GM12878 (cell line): ENCODE measurements around the gene MALSU1. TPM values are rescaled to one million over a fixed set of nuclear protein-coding genes. Genes with fewer than 3 reads are reported as not detected.

ENCODE experiments used
- ATAC-seq: fragments of 200-7000 bp; cut with Tn5 transposase; 3 replicates; pipeline ENCODE4 v1.9.1; 2020; ENCODE audit warnings: mild to moderate bottlenecking, moderate library complexity
- BruUV-seq: library from RNA; stranded (reverse); fragments of 400-500 nt; replicated peaks from 2 replicates; lab custom pipeline; 2021; lab: Mats Ljungman, UMichigan
- CTCF ChIA-PET: fragments of 300-600 bp; sonication (Branson Sonifier 250); formaldehyde crosslinking; extraction: SDS; loops from one replicate; lab custom pipeline; 2021; ENCODE audit warnings: inconsistent platforms; lab: Yijun Ruan, JAX
- POLR2A ChIA-PET: fragments of 350-600 bp; formaldehyde crosslinking; extraction: SDS; loops from one replicate; lab custom pipeline; 2021; ENCODE audit warnings: inconsistent platforms; lab: Charles Lee
- RAD21 ChIA-PET: fragments of 300-600 bp; sonication (Branson Sonifier 250); formaldehyde crosslinking; loops from one replicate; lab custom pipeline; 2023; ENCODE audit warnings: antibody characterized with exemption; ENCODE audit not compliant: unreplicated experiment; lab: Charles Lee
- SMC1A ChIA-PET: fragments of 300-600 bp; sonication (Branson Sonifier 250); formaldehyde crosslinking; loops from one replicate; lab custom pipeline; 2023; ENCODE audit not compliant: unreplicated experiment, uncharacterized antibody; lab: Charles Lee
- DNase-seq: peaks from one replicate; pipeline ENCODE4 v3.0.0-alpha.2; 2011; ENCODE audit warnings: low read depth, low spot score
- FAIRE-seq: peaks from 3 replicates; lab custom pipeline; 2011; peaks lifted over from hg19 to GRCh38; lab: Jason Lieb, UNC
- H2AFZ ChIP-seq: 2 replicates; pipeline ENCODE4 v1.6.0; 2011; ENCODE audit warnings: low read depth, low read length, control low read depth; ENCODE audit not compliant: control insufficient read depth
- H3K27ac ChIP-seq: 2 replicates; pipeline ENCODE4 v1.5.1; 2011; ENCODE audit warnings: control low read depth; ENCODE audit not compliant: control insufficient read depth, insufficient read depth
- H3K27me3 ChIP-seq, 2 experiments: replicated peaks in 1 of 2; 2 replicates each; pipeline versions ENCODE4 v1.6.0 to v1.6.1; 2011; ENCODE audit warnings: low read length in 1 of 2; ENCODE audit not compliant: control insufficient read depth in 2 of 2, insufficient read depth in 2 of 2
- H3K36me3 ChIP-seq, 2 experiments: 2 replicates each; pipeline ENCODE4 v1.5.1; 2011; ENCODE audit warnings: low read length in 1 of 2; ENCODE audit not compliant: control insufficient read depth in 2 of 2, insufficient read depth in 2 of 2
- H3K4me1 ChIP-seq: 2 replicates; pipeline ENCODE4 v1.6.1; 2011; ENCODE audit warnings: mild to moderate bottlenecking, low read length, moderate library complexity, mixed read lengths; ENCODE audit not compliant: control insufficient read depth, insufficient read depth
- H3K4me2 ChIP-seq: 2 replicates; pipeline ENCODE4 v1.6.0; 2011; ENCODE audit warnings: control low read depth; ENCODE audit not compliant: control insufficient read depth, insufficient read depth
- H3K4me3 ChIP-seq: fragments of 200-600 bp; sonication (generic); 2 replicates; pipeline ENCODE4 v1.5.1; 2016
- H3K79me2 ChIP-seq: 2 replicates; pipeline ENCODE4 v1.6.0; 2011; ENCODE audit warnings: low read length; ENCODE audit not compliant: control insufficient read depth, insufficient read depth
- H3K9ac ChIP-seq: 2 replicates; pipeline ENCODE4 v1.8.0; 2011; ENCODE audit warnings: low read length, control low read depth, mixed read lengths; ENCODE audit not compliant: control insufficient read depth, insufficient read depth
- H3K9me3 ChIP-seq: replicated peaks from 3 replicates; pipeline ENCODE4 v1.5.1; 2011; ENCODE audit warnings: mild to moderate bottlenecking, low read length; ENCODE audit not compliant: control insufficient read depth, insufficient read depth
- H4K20me1 ChIP-seq: 2 replicates; pipeline ENCODE4 v1.6.0; 2011; ENCODE audit not compliant: control insufficient read depth, insufficient read depth
- BCL3 ChIP-seq: IDR thresholded peaks from 2 replicates; pipeline ENCODE4 v1.6.1; 2011; ENCODE audit warnings: borderline replicate concordance, low read depth, mild to moderate bottlenecking, moderate library complexity, low read length; ENCODE audit not compliant: insufficient read depth, poor library complexity, severe bottlenecking
- CHD2 ChIP-seq: IDR thresholded peaks from 2 replicates; pipeline ENCODE4 v1.6.1; 2011; ENCODE audit warnings: low read depth, low read length, improper control_type of control experiment, borderline replicate concordance
- FOXM1 ChIP-seq: IDR thresholded peaks from 2 replicates; pipeline ENCODE4 v1.6.1; 2012; ENCODE audit warnings: low read depth, mild to moderate bottlenecking, inconsistent platforms, low read length, moderate library complexity
- HDAC2 ChIP-seq: fragments of 200-600 bp; sonication (generic); IDR thresholded peaks from 2 replicates; pipeline ENCODE4 v1.6.1; 2017
- IKZF1 ChIP-seq: fragments of 450-650 bp; conservative IDR thresholded peaks from 2 replicates; pipeline ENCODE4 v1.6.1; 2017; ENCODE audit warnings: antibody characterized with exemption, mild to moderate bottlenecking
- IKZF2 ChIP-seq, 2 experiments: fragments of 450-650 bp; IDR thresholded peaks; 2 replicates each; pipeline ENCODE4 v1.6.1; 2017; ENCODE audit warnings: mild to moderate bottlenecking in 2 of 2, moderate library complexity in 2 of 2
- MTA3 ChIP-seq: IDR thresholded peaks from 2 replicates; pipeline ENCODE4 v1.6.1; 2012; ENCODE audit warnings: low read length, inconsistent platforms, borderline replicate concordance
- MYB ChIP-seq: fragments of 150-350 bp; IDR thresholded peaks from 2 replicates; pipeline ENCODE4 v1.6.1; 2014; ENCODE audit warnings: mild to moderate bottlenecking, low read depth, low read length, borderline replicate concordance
- NFXL1 ChIP-seq: fragments of 450-650 bp; IDR thresholded peaks from 2 replicates; pipeline ENCODE4 v1.6.1; 2017; ENCODE audit warnings: antibody characterized with exemption, mild to moderate bottlenecking, borderline replicate concordance
- PAX5 ChIP-seq: IDR thresholded peaks from 2 replicates; pipeline ENCODE4 v1.6.1; 2011; ENCODE audit warnings: low read depth, low read length, borderline replicate concordance
- PML ChIP-seq: IDR thresholded peaks from 2 replicates; pipeline ENCODE4 v1.6.1; 2012; ENCODE audit warnings: low read length, inconsistent platforms
- RAD21 ChIP-seq: IDR thresholded peaks from 2 replicates; pipeline ENCODE4 v1.6.1; 2011; ENCODE audit warnings: mild to moderate bottlenecking, low read depth, low read length, moderate library complexity; ENCODE audit not compliant: insufficient read depth
- RAD51 ChIP-seq: fragments of 450-650 bp; IDR thresholded peaks from 2 replicates; pipeline ENCODE4 v1.6.1; 2016; ENCODE audit warnings: moderate library complexity, mild to moderate bottlenecking, inconsistent platforms
- REST ChIP-seq: IDR thresholded peaks from 2 replicates; pipeline ENCODE4 v1.6.1; 2012; ENCODE audit warnings: mild to moderate bottlenecking, low read depth, low read length
- WGBS: methylation state at CpG from one replicate; pipeline ENCODE4 v1.1.6; 2016; ENCODE audit warnings: low lambda C conversion rate; ENCODE audit not compliant: insufficient replicate concordance, insufficient coverage; ENCODE audit errors: missing lambda C conversion rate; 5-methylcytosine and 5-hydroxymethylcytosine counted together
- in situ Hi-C: fragments of 300-500 bp; cut with MboI; formaldehyde crosslinking; loops from 9 replicates; pipeline ENCODE4 v1.14.3; 2018; ENCODE audit warnings: mixed read lengths
- intact Hi-C: fragments of 100-400 bp; cut with micrococcal nuclease; formaldehyde crosslinking; loops from one replicate; pipeline ENCODE4 v1.14.2; 2022; ENCODE audit not compliant: unreplicated experiment
- polyA plus RNA-seq, 11 experiments: library from polyadenylated mRNA; depleted of rRNA in 4 of 11; unstranded in 6 of 11; stranded (reverse) in 5 of 11; fragments of >200 nt; fragmentation: Nextera tagmentation in 4 of 11; fragmentation: Illumina TruSeq in 1 of 11; extraction: Ambion mirVana in 4 of 11; extraction: Trizol in 1 of 11; gene quantifications; 1 replicate in 1 of 11; 2 replicates in 10 of 11; pipeline versions ENCODE4 v1.2.1 to v1.2.3, GENCODE V29; 2011 to 2016; ENCODE audit warnings: inconsistent platforms in 2 of 11, missing spikeins in 2 of 11, low read depth in 1 of 11
- total RNA-seq, 4 experiments: library from RNA; depleted of rRNA in 3 of 4; stranded (reverse); fragments of >200 nt in 3 of 4; fragmentation: Illumina TruSeq in 1 of 4; extraction: Trizol in 1 of 4; gene quantifications; 2 replicates each; pipeline versions ENCODE4 v1.2.1 to v1.2.3, GENCODE V29; 2013 to 2021

MALSU1 gene
- total and polyA plus RNA-seq, 10 of the 15 experiments (the other 5 are each of a cell fraction or from before 2014, with no cell fraction given): 8.5 to 159 (median 73.7) TPM

- intact Hi-C loops (no loop called here), in situ Hi-C loops (no loop called here)
- no peak for FAIRE-seq
- Histone ChIP-seq H3K9ac (no peak overlapping the region), H3K27ac (no peak overlapping the region), H3K79me2 (no peaks in the 10 kb centered on the region; the same call in 1 of the 2 replicates), H3K4me1 (no peaks in the 10 kb centered on the region), H3K36me3 (peaks cover 0 to 14% of the 10 kb centered on the region in 2 experiments), H4K20me1 (no peaks in the 10 kb centered on the region), H2AFZ (no peak overlapping the region), H3K4me2 (no peak overlapping the region), H3K9me3 (no peaks in the 10 kb centered on the region), H3K4me3 (no peak overlapping the region), H3K27me3 (no peaks in the 10 kb centered on the region)
- ChIA-PET SMC1A (interaction anchor here (0.6 to 1.1 kb wide), 2 partner anchors 12 to 29 kb away, joined by 3 read pairs; no protein-coding TSS in a partner anchor), CTCF (interaction anchor here (1.7 kb wide), 1 partner anchor 100 kb away, joined by 4 read pairs; no protein-coding TSS in a partner anchor), RAD21 (no interaction called here), POLR2A (interaction anchor here (0.6 kb wide), 1 partner anchor 209 kb away, joined by 4 read pairs; no protein-coding TSS in a partner anchor)
- no peak for DNase-seq
- TF ChIP-seq HDAC2: no peak
- TF ChIP-seq CHD2: no peak
- BruUV-seq: no TSS peak
- no peak for ATAC-seq
- WGBS: 0% methylated on average over 1 of the region's 1 CpG
Measured at GRCh38 chr7:23331132-23331531, 32.0 kb downstream of the MALSU1 start.

- no peak overlapping the region for H3K27ac ChIP-seq
- CTCF ChIA-PET: interaction anchor here (0.6 kb wide), 1 partner anchor 175 kb away, joined by 3 read pairs; no protein-coding TSS in a partner anchor
- in situ Hi-C loops: no loop called here
- TF ChIP-seq BCL3 (no peak), IKZF2 (IDR thresholded peaks at IDR 0.05) (no peak), RAD51 (no peak), PAX5 (no peak), MTA3 (no peak), MYB (no peak), RAD21 (no peak), PML (no peak), FOXM1 (no peak), NFXL1 (no peak), IKZF1 (no peak), REST (no peak), CHD2 (no peak)
Measured at GRCh38 chr7:23332193-23332592, 33.1 kb downstream of the MALSU1 start.

More at GRCh38 chr7:23332193-23332592, 33.1 kb downstream of the MALSU1 start:
- H2AFZ ChIP-seq: no peak overlapping the region
- ATAC-seq: no peak
- H3K27me3 ChIP-seq: no peaks in the 10 kb centered on the region
- H3K4me2 ChIP-seq: no peak overlapping the region
- ChIA-PET RAD21 (no interaction called here), POLR2A (no interaction called here), SMC1A (interaction anchor here (1.0 kb wide), 1 partner anchor 14 kb away, joined by 3 read pairs; no protein-coding TSS in a partner anchor)
- H3K36me3 ChIP-seq: peaks cover 0 to 22% of the 10 kb centered on the region in 2 experiments
- no peaks in the 10 kb centered on the region; the same call in 1 of the 2 replicates for H3K79me2 ChIP-seq
- H3K4me3 ChIP-seq: no peak overlapping the region
- H3K9me3 ChIP-seq: no peaks in the 10 kb centered on the region
- H3K4me1 ChIP-seq: no peaks in the 10 kb centered on the region
- FAIRE-seq: no peak
- intact Hi-C loops: no loop called here
- no peak for DNase-seq
- no peak overlapping the region for H3K9ac ChIP-seq
- BruUV-seq: no TSS peak
- H4K20me1 ChIP-seq: no peaks in the 10 kb centered on the region
